Caco-2 (cell line): Measurements from ENCODE around the gene MBOAT1. TPM values are rescaled to one million over a fixed set of nuclear protein-coding genes. Genes with fewer than 3 reads are reported as not detected.

ENCODE experiments used
- BruUV-seq: library from RNA; stranded (reverse); fragments of 400-500 nt; replicated peaks from 2 replicates; lab custom pipeline; 2021; lab: Mats Ljungman, UMichigan
- CTCF ChIA-PET: fragments of 300-600 bp; sonication (Branson Sonifier 250); formaldehyde crosslinking; loops from one replicate; lab custom pipeline; 2022; ENCODE audit warnings: antibody characterized with exemption; lab: Charles Lee
- POLR2A ChIA-PET: fragments of 300-600 bp; sonication (Branson Sonifier 250); formaldehyde crosslinking; loops from one replicate; lab custom pipeline; 2022; ENCODE audit warnings: antibody characterized with exemption; lab: Charles Lee
- DNase-seq, 2 experiments: peaks; one replicate each; pipeline versions ENCODE4 v3.0.0 to v3.0.0-alpha.2; 2020 to 2022
- H3K27me3 ChIP-seq: replicated peaks from 2 replicates; pipeline ENCODE4 v1.6.0; 2011; ENCODE audit warnings: low read length; ENCODE audit not compliant: control insufficient read depth, insufficient read depth
- H3K36me3 ChIP-seq: 2 replicates; pipeline ENCODE4 v1.5.1; 2011; ENCODE audit warnings: low read length; ENCODE audit not compliant: control insufficient read depth, insufficient read depth
- H3K4me1 ChIP-seq: fragments of 250-450 bp; sonication (Bioruptor Pico); 2 replicates; pipeline ENCODE4 v1.5.1; 2020; ENCODE audit warnings: mild to moderate bottlenecking
- H3K4me3 ChIP-seq: 2 replicates; pipeline ENCODE4 v1.5.1; 2011; ENCODE audit warnings: low read depth, mild to moderate bottlenecking, control low read depth, low read length
- H3K9me3 ChIP-seq: fragments of 250-450 bp; sonication (Bioruptor Pico); 2 replicates; pipeline ENCODE4 v1.5.1; 2020; ENCODE audit warnings: mild to moderate bottlenecking, moderate library complexity
- H3K27ac Mint-ChIP-seq: one replicate; pipeline ENCODE4 v1.8.0; 2022; ENCODE audit warnings: mixed read lengths; ENCODE audit not compliant: unreplicated experiment
- H3K27me3 Mint-ChIP-seq: one replicate; pipeline ENCODE4 v1.8.0; 2022; ENCODE audit warnings: mixed read lengths; ENCODE audit not compliant: insufficient read depth, unreplicated experiment
- H3K36me3 Mint-ChIP-seq: one replicate; pipeline ENCODE4 v1.8.0; 2022; ENCODE audit warnings: mild to moderate bottlenecking, mixed read lengths; ENCODE audit not compliant: insufficient read depth, unreplicated experiment
- H3K4me1 Mint-ChIP-seq: one replicate; pipeline ENCODE4 v1.8.0; 2022; ENCODE audit warnings: low read depth, mixed read lengths; ENCODE audit not compliant: unreplicated experiment
- H3K4me3 Mint-ChIP-seq: one replicate; pipeline ENCODE4 v1.8.0; 2022; ENCODE audit warnings: mild to moderate bottlenecking, moderate library complexity, mixed read lengths; ENCODE audit not compliant: unreplicated experiment
- H3K9me3 Mint-ChIP-seq: one replicate; pipeline ENCODE4 v1.8.0; 2022; ENCODE audit warnings: mixed read lengths; ENCODE audit not compliant: unreplicated experiment
- CTCF ChIP-seq, 2 experiments: fragments of 200-600 bp in 1 of 2; IDR thresholded peaks; 1 replicate in 1 of 2; 2 replicates in 1 of 2; pipeline versions ENCODE4 v1.5.1 to v1.8.0; 2011 to 2022; ENCODE audit warnings: antibody characterized with exemption in 1 of 2, control low read depth in 1 of 2, inconsistent platforms in 1 of 2, low read depth in 1 of 2, low read length in 1 of 2, mild to moderate bottlenecking in 1 of 2, moderate library complexity in 1 of 2; ENCODE audit not compliant: insufficient read depth in 1 of 2, severe bottlenecking in 1 of 2, unreplicated experiment in 1 of 2
- intact Hi-C: fragments of 100-400 bp; cut with micrococcal nuclease; formaldehyde crosslinking; loops from one replicate; pipeline ENCODE4 v1.10.0; 2022; ENCODE audit not compliant: unreplicated experiment
- total RNA-seq: library from RNA; stranded (reverse); gene quantifications from 2 replicates; pipeline ENCODE4 v1.2.3, GENCODE V29; 2022

The MBOAT1 gene
- total RNA-seq, 1 experiment from 2014 or later = 7.3 TPM

- Histone ChIP-seq H3K9me3 (no peaks in the 10 kb centered on the region), H3K4me1 (no peaks in the 10 kb centered on the region), H3K36me3 (no peaks in the 10 kb centered on the region), H3K4me3 (no peak overlapping the region), H3K27me3 (no peaks in the 10 kb centered on the region)
- Mint-ChIP-seq H3K36me3 (no peaks in the 10 kb centered on the region), H3K9me3 (no peaks in the 10 kb centered on the region), H3K4me3 (no peak overlapping the region), H3K27me3 (no peaks in the 10 kb centered on the region), H3K4me1 (no peaks in the 10 kb centered on the region), H3K27ac (no peak overlapping the region)
- no peak for TF ChIP-seq CTCF (IDR thresholded peaks at IDR 0.05; ENCODE audit: insufficient read depth in 1 of 2, low read depth in 1 of 2, low read length in 1 of 2, severe bottlenecking in 1 of 2, unreplicated experiment in 1 of 2)
- CTCF ChIA-PET = no interaction called here
- intact Hi-C loops = no loop called here
- DNase-seq = no peak
- POLR2A ChIA-PET = no interaction called here
- BruUV-seq = no TSS peak
Observed at GRCh38 chr6:20162515-20162914, 49.8 kb downstream of the MBOAT1 start.

- H3K36me3 ChIP-seq = no peaks in the 10 kb centered on the region
- Mint-ChIP-seq H3K36me3 (no peaks in the 10 kb centered on the region), H3K4me3 (no peak overlapping the region), H3K9me3 (no peaks in the 10 kb centered on the region), H3K27me3 (no peaks in the 10 kb centered on the region), H3K27ac (no peak overlapping the region), H3K4me1 (no peaks in the 10 kb centered on the region)
- H3K4me3 ChIP-seq = no peak overlapping the region
- ChIA-PET POLR2A (no interaction called here), CTCF (no interaction called here)
- no peaks in the 10 kb centered on the region for H3K27me3 ChIP-seq
- BruUV-seq = no TSS peak
- TF ChIP-seq CTCF (IDR thresholded peaks at IDR 0.05; ENCODE audit: insufficient read depth in 1 of 2, low read depth in 1 of 2, low read length in 1 of 2, severe bottlenecking in 1 of 2, unreplicated experiment in 1 of 2) = no peak
- DNase-seq = no peak
- intact Hi-C loops = no loop called here
- no peaks in the 10 kb centered on the region for H3K9me3 ChIP-seq
- no peaks in the 10 kb centered on the region for H3K4me1 ChIP-seq
Observed at GRCh38 chr6:20160541-20161283, 51.6 kb downstream of the MBOAT1 start.

DNA sequence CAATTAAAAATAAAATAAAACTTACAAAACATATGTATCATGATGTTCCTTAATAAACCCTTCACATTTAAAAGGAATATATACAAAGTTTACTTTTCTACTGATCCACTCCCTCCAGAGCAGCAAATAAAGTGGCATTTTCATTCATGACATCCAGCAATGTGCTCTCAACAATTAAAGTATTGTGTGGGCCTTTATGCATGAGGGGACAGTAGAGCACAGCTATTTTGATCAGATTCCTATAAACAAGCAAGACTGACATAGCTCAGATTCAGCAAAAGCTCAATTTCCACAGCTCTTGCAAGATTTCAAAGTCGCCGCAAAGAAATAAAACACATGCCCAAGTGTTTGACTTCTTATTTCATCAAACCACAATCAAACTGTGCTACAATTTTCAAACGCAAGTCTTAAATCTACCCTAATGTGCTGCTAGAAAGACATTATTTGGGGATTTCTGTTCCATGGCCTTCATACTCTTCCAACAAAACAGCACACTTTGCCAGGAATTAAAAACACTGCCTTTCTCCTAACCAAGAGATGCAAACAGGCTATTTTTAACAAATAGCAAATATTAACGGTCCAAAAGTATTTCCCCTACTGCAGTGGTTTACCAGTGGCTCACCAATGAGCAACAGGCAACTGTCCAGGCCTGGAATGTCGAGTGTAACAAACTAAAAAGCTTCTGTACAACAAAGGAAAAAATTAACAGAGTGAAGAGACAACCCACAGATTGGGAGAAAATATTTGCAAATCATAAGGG is 52.3 kb downstream of the MBOAT1 start:
- no peaks in the 10 kb centered on the region for H3K27me3 Mint-ChIP-seq
- no peak for DNase-seq
- no peaks in the 10 kb centered on the region for H3K9me3 Mint-ChIP-seq
- no peak overlapping the region for H3K4me3 ChIP-seq
- no peak for TF ChIP-seq CTCF (IDR thresholded peaks at IDR 0.05; ENCODE audit: insufficient read depth in 1 of 2, low read depth in 1 of 2, low read length in 1 of 2, severe bottlenecking in 1 of 2, unreplicated experiment in 1 of 2)
- CTCF ChIA-PET = no interaction called here
- intact Hi-C loops = no loop called here
- no peaks in the 10 kb centered on the region for H3K27me3 ChIP-seq
- no TSS peak for BruUV-seq
- H3K27ac Mint-ChIP-seq = no peak overlapping the region
- no peak overlapping the region for H3K4me3 Mint-ChIP-seq
- H3K9me3 ChIP-seq = no peaks in the 10 kb centered on the region
- H3K36me3 Mint-ChIP-seq = no peaks in the 10 kb centered on the region
- H3K4me1 ChIP-seq = no peaks in the 10 kb centered on the region
- POLR2A ChIA-PET = no interaction called here
- H3K4me1 Mint-ChIP-seq = no peaks in the 10 kb centered on the region
- no peaks in the 10 kb centered on the region for H3K36me3 ChIP-seq
